Heart right ventricle (tissue), 16 donors: ENCODE results near the gene SOX15. TPM values are rescaled to one million over a fixed set of nuclear protein-coding genes. Genes with fewer than 3 reads are reported as not detected.
A peak's percentile ranks its signal among the peaks of the same experiment; 100 is the strongest.

Source experiments
- ATAC-seq, 8 donors: fragments of 200-7000 bp; cut with Tn5 transposase; one replicate each; pipeline ENCODE4 v1.9.1; 2020; ENCODE audit warnings: mild to moderate bottlenecking in 8 of 8, moderate library complexity in 8 of 8, moderate number of reproducible peaks in 1 of 8
- DNase-seq, 2 donors: peaks; one replicate each; pipeline ENCODE4 v3.0.0-alpha.2; 2020
- H3K27ac ChIP-seq, 10 donors: fragments of 200-600 bp; sonication (generic) in 2 of 10; one replicate each; pipeline versions ENCODE4 v1.5.0 to v1.8.0; 2020 to 2022; ENCODE audit warnings: mild to moderate bottlenecking in 3 of 10
- H3K27me3 ChIP-seq, 7 donors: fragments of 200-600 bp; one replicate each; pipeline ENCODE4 v1.8.0; 2021 to 2022; ENCODE audit warnings: mild to moderate bottlenecking in 2 of 7
- H3K36me3 ChIP-seq, 9 donors: fragments of 200-600 bp; sonication (generic) in 1 of 9; one replicate each; pipeline versions ENCODE4 v1.5.0 to v1.8.0; 2020 to 2022; ENCODE audit warnings: mild to moderate bottlenecking in 2 of 9
- H3K4me1 ChIP-seq, 9 donors: fragments of 200-600 bp; sonication (generic) in 1 of 9; one replicate each; pipeline versions ENCODE4 v1.5.0 to v1.8.0; 2020 to 2022; ENCODE audit warnings: mild to moderate bottlenecking in 4 of 9
- H3K4me3 ChIP-seq, 10 donors: fragments of 200-600 bp; sonication (generic) in 2 of 10; one replicate each; pipeline versions ENCODE4 v1.5.0 to v1.8.0; 2020 to 2022; ENCODE audit warnings: mild to moderate bottlenecking in 7 of 10, moderate library complexity in 2 of 10
- H3K9me3 ChIP-seq, 11 donors: fragments of 200-600 bp in 10 of 11; sonication (generic) in 2 of 11; one replicate each; pipeline versions ENCODE4 v1.5.0 to v1.8.0; 2013 to 2022; ENCODE audit warnings: mild to moderate bottlenecking in 2 of 11, control low read depth in 1 of 11, moderate library complexity in 1 of 11
- WGBS, 2 donors: extraction: QIAGEN DNeasy Blood & Tissue Kit; methylation state at CpG; one replicate each; pipeline ENCODE4 v1.1.7; 2013; ENCODE audit warnings: inconsistent platforms in 1 of 2; 5-methylcytosine and 5-hydroxymethylcytosine counted together
- intact Hi-C, 10 donors: fragments of 100-400 bp; cut with DNase I; formaldehyde crosslinking; loops; one replicate each; pipeline versions ENCODE4 v1.11.1 to v1.14.2; 2022
- polyA plus RNA-seq, 2 donors: library from polyadenylated mRNA; stranded (reverse); fragments of 200-250 nt; gene quantifications; one replicate each; pipeline ENCODE4 v1.2.3, GENCODE V29; 2013
- total RNA-seq, 10 donors: library from RNA; stranded (reverse); fragmentation: NEBNext Ultra II Directional in 3 of 10; extraction: Animal tissue kit (Norgen Biotek cat#: 25700) in 3 of 10; gene quantifications; one replicate each; pipeline versions ENCODE4 v1.2.1 to v1.2.4, GENCODE V29; 2021 to 2023
- TF ChIP-seq, protein P1 (sequence below), 9 donors: fragments of 200-600 bp; sonication (generic) in 2 of 9; IDR thresholded peaks; one replicate each; pipeline versions ENCODE4 v1.5.0 to v1.8.0; 2021 to 2022; ENCODE audit warnings: antibody characterized with exemption in 9 of 9, mild to moderate bottlenecking in 5 of 9, moderate library complexity in 1 of 9
- donor health status: Arrhythmogenic right ventricular cardiomyopathy.
- donor health status: ischemic (EF 13 %, LVEDD 7.1; RV severe dilation, severe dysfunction).
- donor health status: healthy with polysubstance abuse.
- donor health status: DM: no; HTN: yes; CAD: no.
- donor health status: DM: no; HTN: no; CAD: no.
- donor health status: ischemic (EF 25% LVEDD 6.9; RV normal size, moderate dysfunction).
- donor health status: ischemic (EF 25% LVEDD 5.7; RV mildly dilated, moderate dysfunction).
- donor health status: healthy.
- donor health status: DM: yes; HTN: yes; CAD: no.
- donor health status: Ischemic cardiomyopathy.
- donor health status: ischemic (EF 35%, LVEDD 5.7; RV mildly dilated, moderate dysfunction).
- donor health status: nonischemic (EF 11% LVEDD 7.7; RV severe dilation, severe dysfunction).
- donor health status: DM: yes; HTN: yes; CAD: no.
- donor health status: PGD.
- donor health status: ischemic (EF 29% LVEDD 5.4; RV normal size, mild dysfunction).
- donor health status: nonischemic (EF 23%, LVEDD 6.1; RV moderate dilation, normal function).

The SOX15 gene
- total and polyA plus RNA-seq, 12 donors = 0.23 to 2.6 (median 1.2) TPM

DNA sequence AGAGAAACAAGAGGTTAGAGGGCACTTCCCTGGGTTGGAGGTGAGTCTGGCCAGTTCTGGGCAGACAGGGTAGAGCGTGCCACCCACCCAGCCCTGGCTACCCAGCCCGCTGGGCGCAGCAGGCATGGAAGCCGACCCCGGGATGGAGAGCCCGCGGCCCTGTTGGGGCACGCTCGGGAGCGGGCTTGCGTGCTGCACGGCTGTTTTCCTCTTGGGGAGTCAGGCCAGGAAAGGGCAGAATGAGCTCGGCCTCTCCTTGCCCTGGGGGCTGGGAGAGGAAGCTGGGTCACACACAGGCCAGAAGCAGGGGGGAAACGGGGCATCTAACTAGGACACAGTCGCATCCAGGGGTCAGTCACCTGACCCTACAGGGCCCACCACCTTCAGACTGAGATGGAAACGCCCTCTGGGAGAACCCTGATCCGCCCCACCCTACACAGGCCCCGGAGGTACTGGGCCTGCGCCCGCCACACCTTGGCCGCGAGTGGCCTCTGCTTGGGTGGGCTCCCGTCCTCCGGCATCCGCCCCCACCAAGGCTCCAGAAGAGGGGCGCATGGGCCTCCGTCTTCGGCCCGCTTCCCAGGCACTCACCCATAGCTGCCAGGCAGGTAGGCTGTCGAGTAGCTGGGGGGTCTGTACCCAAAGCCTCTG lies 1.2 kb downstream of the SOX15 start:
- Histone ChIP-seq H3K9me3 (no peaks in the 10 kb centered on the region), H3K36me3 (peaks cover 4 to 74% (median 24%) of the 10 kb centered on the region in 9 donors), H3K27ac (peak overlapping the region in 9 of 10 donors; percentile 8 to 68 (median 57)), H3K27me3 (no peaks in the 10 kb centered on the region), H3K4me1 (peaks cover 8 to 49% (median 35%) of the 10 kb centered on the region in 9 donors), H3K4me3 (peak overlapping the region in 9 of 10 donors; percentile 27 to 58 (median 49))
- DNase-seq (no peak), ATAC-seq (peak in 3 of 8 donors; percentile 0 to 22 (median 2))
- intact Hi-C loops = loop anchor here in 4 of 10 donors (1.0 to 10.0 kb wide), 4 partner anchors 74 to 154 kb away; partner anchors contain the start of genes FGF11 (in 2 of the 4) and TMEM102 (in 2 of the 4)
- TF ChIP-seq, protein P1, sequence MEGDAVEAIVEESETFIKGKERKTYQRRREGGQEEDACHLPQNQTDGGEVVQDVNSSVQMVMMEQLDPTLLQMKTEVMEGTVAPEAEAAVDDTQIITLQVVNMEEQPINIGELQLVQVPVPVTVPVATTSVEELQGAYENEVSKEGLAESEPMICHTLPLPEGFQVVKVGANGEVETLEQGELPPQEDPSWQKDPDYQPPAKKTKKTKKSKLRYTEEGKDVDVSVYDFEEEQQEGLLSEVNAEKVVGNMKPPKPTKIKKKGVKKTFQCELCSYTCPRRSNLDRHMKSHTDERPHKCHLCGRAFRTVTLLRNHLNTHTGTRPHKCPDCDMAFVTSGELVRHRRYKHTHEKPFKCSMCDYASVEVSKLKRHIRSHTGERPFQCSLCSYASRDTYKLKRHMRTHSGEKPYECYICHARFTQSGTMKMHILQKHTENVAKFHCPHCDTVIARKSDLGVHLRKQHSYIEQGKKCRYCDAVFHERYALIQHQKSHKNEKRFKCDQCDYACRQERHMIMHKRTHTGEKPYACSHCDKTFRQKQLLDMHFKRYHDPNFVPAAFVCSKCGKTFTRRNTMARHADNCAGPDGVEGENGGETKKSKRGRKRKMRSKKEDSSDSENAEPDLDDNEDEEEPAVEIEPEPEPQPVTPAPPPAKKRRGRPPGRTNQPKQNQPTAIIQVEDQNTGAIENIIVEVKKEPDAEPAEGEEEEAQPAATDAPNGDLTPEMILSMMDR (IDR thresholded peaks at IDR 0.05) = no peak
- 64 to 65% methylated on average over 30 of the region's 30 CpGs for WGBS, 2 donors

- DNase-seq (no peak), ATAC-seq (no peak)
- no peaks in the 10 kb centered on the region for H3K27me3 ChIP-seq
- H3K4me1 ChIP-seq = peaks cover 13 to 58% (median 43%) of the 10 kb centered on the region in 9 donors
- peak overlapping the region in 8 of 10 donors; percentile 35 to 70 (median 63) for H3K27ac ChIP-seq
- TF ChIP-seq, protein P1 (IDR thresholded peaks at IDR 0.05) = no peak
- intact Hi-C loops = loop anchor here in 3 of 10 donors (2.0 to 10.0 kb wide), 3 partner anchors 73 to 153 kb away; partner anchors contain the start of genes FGF11 (in 2 of the 3) and TMEM102 (in 2 of the 3)
- WGBS, 2 donors = 72 to 75% methylated on average over 12 of the region's 12 CpGs
- peaks cover 0 to 63% (median 15%) of the 10 kb centered on the region in 9 donors for H3K36me3 ChIP-seq
- no peaks in the 10 kb centered on the region for H3K9me3 ChIP-seq
- H3K4me3 ChIP-seq = no peak overlapping the region
Measured at GRCh38 chr17:7587420-7588151, 2.3 kb downstream of the SOX15 start.

- H3K4me1 ChIP-seq = peaks cover 13 to 64% (median 48%) of the 10 kb centered on the region in 9 donors
- intact Hi-C loops = loop anchor here in 2 of 10 donors (5.0 to 10.0 kb wide), 2 partner anchors 150 to 152 kb away; partner anchors contain the start of genes FGF11 (in 2 of the 2) and TMEM102 (in 2 of the 2)
- peaks cover 0 to 56% (median 7%) of the 10 kb centered on the region in 9 donors for H3K36me3 ChIP-seq
- H3K9me3 ChIP-seq = no peaks in the 10 kb centered on the region
- ATAC-seq = no peak
- 62 to 69% methylated on average over 9 of the region's 9 CpGs for WGBS, 2 donors
- H3K4me3 ChIP-seq = no peak overlapping the region
- TF ChIP-seq, protein P1 (IDR thresholded peaks at IDR 0.05) = peak in 5 of 9 donors; percentile 22 to 45 (median 38)
- H3K27ac ChIP-seq = peak overlapping the region in 8 of 10 donors; percentile 35 to 70 (median 63)
- no peaks in the 10 kb centered on the region for H3K27me3 ChIP-seq
- DNase-seq = peak in 1 of 2 donors; percentile 38
Measured at GRCh38 chr17:7586673-7587419, 3.0 kb downstream of the SOX15 start.
